Epithelial cell of prostate (primary cell): Measurements from ENCODE around the gene OS9.
A peak's percentile ranks its signal among the peaks of the same experiment; 100 is the strongest.

Experiments
- DNase-seq: peaks from one replicate; pipeline ENCODE4 v3.0.0-alpha.2; 2011; ENCODE audit warnings: low read depth, low spot score
- H3K27ac ChIP-seq: fragments of 450-650 bp; 2 replicates; pipeline ENCODE4 v1.5.1; 2017; ENCODE audit warnings: mild to moderate bottlenecking

Gene OS9

GRCh38 chr12:57749061-57749460, 55.1 kb downstream of the OS9 start:
- no peak for DNase-seq
- H3K27ac ChIP-seq = no peak overlapping the region

- peak overlapping the region; percentile 61 for H3K27ac ChIP-seq
- no peak for DNase-seq
Measured at GRCh38 chr12:57750561-57751431, 56.9 kb downstream of the OS9 start.

DNA sequence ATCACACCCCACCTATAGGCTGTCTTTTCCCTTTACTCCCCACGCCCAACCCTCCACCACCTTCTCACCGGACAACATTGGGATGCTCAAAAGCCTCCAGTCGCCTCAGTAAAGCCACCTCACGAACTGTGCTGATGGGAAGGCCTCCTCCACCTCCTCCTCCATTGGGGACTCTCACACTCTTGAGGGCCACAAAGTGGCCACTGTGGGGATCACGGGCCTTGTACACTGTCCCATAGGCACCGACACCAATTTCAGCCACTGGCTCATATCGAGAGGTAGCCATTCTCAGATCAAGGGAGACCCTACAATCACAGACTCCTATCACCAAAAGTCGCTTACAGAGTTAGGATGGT, 57.5 kb downstream of the OS9 start:
- no peak for DNase-seq
- H3K27ac ChIP-seq = peak overlapping the region; percentile 61

DNA sequence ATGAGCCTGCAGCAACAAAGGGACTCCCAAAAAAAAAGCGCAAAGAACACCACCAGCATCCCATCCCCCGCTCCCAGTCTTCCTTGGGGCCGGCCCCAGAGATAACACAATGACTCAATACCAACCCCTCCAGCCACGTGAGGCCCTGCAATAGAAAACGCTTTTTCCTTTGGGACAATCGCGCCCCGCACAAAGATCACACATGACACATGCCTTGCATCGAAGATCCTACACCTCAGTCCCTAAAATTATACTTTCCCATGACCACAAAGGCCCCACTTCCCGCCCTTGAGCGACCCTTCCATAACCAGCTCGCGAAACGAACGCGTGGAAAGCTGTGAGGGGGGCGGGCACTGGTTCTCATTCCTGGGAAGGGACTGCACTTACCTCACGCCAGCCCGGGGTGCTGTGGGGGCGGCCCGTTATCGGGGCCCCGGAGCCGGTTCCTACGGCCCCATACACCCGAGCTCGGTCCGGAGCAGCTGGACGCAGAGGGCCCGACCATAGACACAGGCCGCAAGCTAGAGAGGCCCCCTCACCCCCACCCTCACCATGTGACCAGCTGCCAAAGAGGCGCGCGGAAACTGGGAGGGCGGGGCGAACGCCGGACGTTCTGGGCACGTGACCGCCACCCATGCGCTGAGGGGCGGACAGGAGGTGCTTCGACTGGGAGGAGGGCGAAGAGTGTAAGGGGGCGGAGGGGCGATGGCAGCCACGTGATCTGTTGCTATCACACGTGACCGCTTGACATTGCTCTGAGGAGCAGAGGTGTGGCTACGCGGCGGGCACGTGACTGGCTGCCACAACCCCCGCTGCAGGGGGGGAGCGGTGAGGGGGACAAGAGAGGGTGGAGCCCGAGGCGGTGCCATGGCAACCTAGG, 58.1 kb downstream of the OS9 start, which contains the start of gene CDK4:
CDK4 (minus strand) TSS at position 523 of the 880 bp plus-strand sequence. CDS start 593 bp downstream, outside the sequence.
- H3K27ac ChIP-seq = peak within 1 kb of the TSS; percentile 61
- peak; percentile 97 for DNase-seq

GRCh38 chr12:57752668-57753000, 58.7 kb downstream of the OS9 start:
- H3K27ac ChIP-seq = peak overlapping the region; percentile 61
- no peak for DNase-seq

GRCh38 chr12:57753756-57754337, 59.9 kb downstream of the OS9 start:
- H3K27ac ChIP-seq = peak overlapping the region; percentile 52

GRCh38 chr12:57754411-57755193, 60.7 kb downstream of the OS9 start, which contains the start of gene MARCHF9:
MARCHF9 (plus strand) TSS chr12:57755103; CDS start chr12:57755529, 426 bp downstream.
- H3K27ac ChIP-seq = peak within 1 kb of the TSS; percentile 52
- DNase-seq = peak; percentile 39

More at GRCh38 chr12:57753756-57754337, 59.9 kb downstream of the OS9 start:
- no peak for DNase-seq

DNA sequence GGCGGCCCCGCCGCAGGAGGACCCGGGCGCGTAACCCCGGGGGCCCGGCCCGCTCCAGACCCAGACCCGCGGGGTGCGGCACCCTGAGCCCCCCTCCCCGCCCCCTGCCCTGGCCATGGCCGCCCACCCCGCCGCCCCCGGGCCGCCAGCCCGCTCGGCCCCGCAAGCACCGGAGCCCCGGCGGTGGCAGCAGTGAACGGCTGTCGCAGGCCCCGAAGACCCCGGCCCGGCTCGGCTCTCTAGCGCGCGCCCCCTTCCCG, 61.2 kb downstream of the OS9 start:
- H3K27ac ChIP-seq = peak overlapping the region; percentile 52
- no peak for DNase-seq

GRCh38 chr12:57755454-57756372, 61.8 kb downstream of the OS9 start:
- DNase-seq = no peak
- peak overlapping the region; percentile 52 for H3K27ac ChIP-seq

DNA sequence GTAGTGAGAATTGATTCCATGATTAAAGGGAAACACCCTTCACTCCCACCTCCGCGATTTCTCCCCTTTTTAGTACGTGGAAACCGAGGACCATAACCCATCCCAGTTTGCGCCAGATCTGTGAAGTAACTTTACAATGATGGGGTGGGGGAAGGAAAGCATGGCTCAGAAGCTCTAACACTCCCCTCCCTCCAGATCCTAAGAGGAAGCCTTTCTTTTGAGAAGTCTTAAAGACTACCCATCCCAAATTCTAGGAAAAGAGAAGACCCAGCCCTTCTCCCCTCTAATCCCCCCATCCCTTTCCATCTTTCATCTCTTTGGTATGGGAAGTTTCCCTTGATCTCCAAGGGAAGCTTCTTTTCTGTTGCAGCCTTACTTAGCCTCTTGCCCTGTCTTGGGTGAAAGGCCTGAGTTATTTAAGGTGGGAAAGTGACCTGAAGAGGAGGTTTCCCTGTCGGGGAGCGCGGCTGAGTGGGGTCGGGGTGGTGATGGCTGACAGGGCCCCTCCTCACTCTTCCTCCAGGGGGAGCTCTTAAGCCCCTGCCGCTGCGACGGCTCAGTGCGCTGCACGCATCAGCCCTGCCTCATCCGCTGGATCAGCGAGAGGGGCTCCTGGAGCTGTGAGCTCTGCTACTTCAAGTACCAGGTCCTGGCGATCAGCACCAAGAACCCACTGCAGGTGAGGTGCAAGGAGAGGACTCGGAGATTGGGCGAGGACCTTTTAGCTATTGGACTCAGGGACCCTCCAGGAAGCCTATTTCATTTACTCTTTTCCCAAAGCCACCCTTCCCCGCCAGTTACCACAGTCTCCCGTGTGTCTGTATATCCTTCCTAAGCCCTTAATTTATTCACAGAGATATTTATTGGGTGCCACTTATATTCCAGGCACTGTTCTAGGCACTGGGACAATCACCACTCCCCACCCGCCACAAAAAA, 62.7 kb downstream of the OS9 start:
- H3K27ac ChIP-seq = no peak overlapping the region
- no peak for DNase-seq

DNA sequence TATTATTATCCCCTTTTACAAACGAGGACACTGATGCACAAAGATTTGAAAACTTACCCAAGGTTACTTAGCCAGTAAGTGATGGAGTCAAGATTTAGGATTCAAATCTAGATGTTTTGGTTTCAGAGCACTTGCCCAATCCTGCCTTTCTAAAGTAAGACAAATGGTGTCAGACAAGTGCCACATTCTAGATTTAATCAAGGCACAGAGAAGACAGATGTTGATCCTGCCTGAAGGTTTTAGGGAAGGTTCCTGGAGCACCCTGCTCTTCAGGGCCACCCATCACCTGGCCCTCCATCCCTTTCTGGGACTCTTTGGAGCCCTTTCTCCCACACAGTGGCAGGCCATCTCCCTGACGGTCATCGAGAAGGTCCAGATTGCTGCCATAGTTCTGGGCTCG, 63.8 kb downstream of the OS9 start:
- DNase-seq = no peak
- H3K27ac ChIP-seq = no peak overlapping the region

DNA sequence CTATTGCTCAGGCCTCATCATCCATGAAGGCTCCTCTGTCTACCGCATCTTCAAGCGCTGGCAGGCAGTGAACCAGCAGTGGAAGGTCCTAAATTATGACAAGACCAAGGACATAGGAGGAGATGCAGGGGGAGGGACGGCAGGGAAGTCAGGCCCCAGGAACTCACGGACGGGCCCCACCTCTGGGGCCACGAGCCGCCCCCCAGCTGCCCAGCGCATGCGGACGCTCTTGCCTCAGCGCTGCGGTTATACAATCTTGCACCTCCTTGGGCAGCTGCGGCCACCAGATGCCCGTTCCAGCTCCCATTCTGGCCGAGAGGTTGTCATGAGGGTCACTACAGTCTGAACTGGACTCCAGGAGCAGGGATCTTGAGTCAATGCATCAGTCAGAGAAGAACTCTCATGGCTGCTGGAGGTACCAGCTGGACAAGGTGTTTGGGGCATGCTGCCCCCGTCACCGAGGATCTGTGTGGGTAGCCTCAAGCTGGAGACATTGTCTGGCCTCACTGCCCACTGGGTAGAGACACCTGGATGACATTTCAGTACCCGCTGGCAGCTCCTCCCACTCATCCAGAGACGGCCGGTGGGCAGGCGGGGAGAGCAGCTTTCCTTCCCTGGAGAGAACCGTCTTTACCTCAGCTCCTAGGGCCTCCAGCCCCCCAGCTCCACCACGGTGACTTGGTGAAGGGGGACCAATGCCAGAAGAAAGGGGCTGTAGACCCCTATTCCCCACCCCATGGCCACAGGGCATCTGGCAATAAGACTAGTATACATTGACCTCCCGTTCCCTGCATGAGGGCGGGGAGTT, 64.8 kb downstream of the OS9 start:
- DNase-seq = no peak

DNA sequence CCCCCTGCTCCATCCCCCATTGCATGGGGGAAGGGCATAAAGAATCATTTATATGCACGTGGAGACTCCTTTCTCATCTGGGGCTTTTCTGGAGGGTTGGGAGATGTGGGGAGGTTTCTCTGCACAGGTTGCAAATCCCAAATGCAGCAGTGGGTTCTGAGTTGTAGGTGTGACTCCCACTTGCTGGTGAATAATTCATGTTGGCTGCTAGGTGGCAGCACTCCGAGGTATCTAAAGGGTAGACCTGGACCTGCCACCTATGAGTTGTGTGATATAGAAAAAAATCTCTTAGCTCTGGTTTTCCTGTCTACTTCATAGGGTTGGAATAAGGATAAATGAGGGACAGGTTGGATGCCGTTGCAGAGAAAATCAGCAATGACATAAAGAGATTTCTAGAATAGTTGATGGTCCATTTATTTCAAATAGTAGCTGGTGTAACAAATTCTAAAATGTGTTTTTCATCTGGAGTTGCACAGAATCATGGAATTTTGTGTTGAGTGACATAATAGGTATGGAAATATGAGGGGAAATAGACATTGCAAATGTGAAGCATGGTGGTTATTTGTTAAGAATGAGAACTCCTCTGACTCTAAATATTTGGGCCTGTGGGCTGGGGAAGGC, 65.5 kb downstream of the OS9 start:
- DNase-seq = no peak
- no peak overlapping the region for H3K27ac ChIP-seq

More for the DNA sequence above, 64.8 kb downstream of the OS9 start:
- no peak overlapping the region for H3K27ac ChIP-seq

GRCh38 chr12:57760347-57760982, 66.5 kb downstream of the OS9 start:
- H3K27ac ChIP-seq = no peak overlapping the region
- no peak for DNase-seq

DNA sequence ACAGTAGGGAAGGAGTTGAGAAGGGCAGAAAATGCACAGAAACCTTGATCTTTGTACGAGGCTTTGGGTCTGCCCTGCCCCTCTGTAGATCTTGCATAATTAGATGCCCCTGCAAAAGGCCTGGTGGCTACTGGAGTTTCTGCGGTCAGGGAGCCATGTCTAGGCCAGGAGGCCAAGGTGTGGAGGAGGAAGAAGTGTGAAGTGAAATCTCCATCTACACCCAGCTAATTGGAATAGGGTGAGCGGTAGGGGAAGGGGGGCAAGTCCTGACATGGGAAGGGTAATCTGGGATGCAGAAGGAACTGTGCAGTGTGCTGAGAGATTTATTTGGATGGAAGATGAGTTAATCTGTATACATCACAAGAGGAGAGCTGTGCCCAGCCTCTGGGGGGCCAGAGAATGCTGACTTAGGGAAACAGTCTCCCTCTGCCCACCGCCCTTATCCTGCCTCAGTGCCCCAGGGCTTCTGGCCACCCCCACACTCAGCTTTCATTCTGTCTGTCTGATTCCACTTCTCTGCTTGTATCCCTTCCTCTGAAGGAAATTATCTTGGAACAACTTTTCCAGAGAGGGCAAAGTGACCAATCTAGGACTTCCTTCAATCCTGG, 67.6 kb downstream of the OS9 start:
- no peak overlapping the region for H3K27ac ChIP-seq
- DNase-seq = no peak

GRCh38 chr12:57762463-57762862, 68.5 kb downstream of the OS9 start:
- no peak overlapping the region for H3K27ac ChIP-seq
- DNase-seq = no peak
